ENCODE results near the gene MRPL42. TPM values are rescaled to one million over a fixed set of nuclear protein-coding genes. Genes with fewer than 3 reads are reported as not detected.

The MRPL42 gene
- total RNA-seq, 1 experiment from 2014 or later, result 121 TPM

- ATAC-seq (no peak), DNase-seq (ENCODE audit: low spot score) (no peak)
- peaks cover 10% of the 10 kb centered on the region for H3K4me1 Mint-ChIP-seq
- ChIA-PET POLR2A (no interaction called here), CTCF (interaction anchor here (1.3 to 6.1 kb wide), 3 partner anchors 9 to 575 kb away, joined by 3 to 53 read pairs (median 4); no protein-coding TSS in a partner anchor)
- no peak overlapping the region for H3K27ac Mint-ChIP-seq
- H3K4me3 Mint-ChIP-seq, result no peak overlapping the region
- no peaks in the 10 kb centered on the region for H3K36me3 Mint-ChIP-seq
- H3K27me3 Mint-ChIP-seq (ENCODE audit: low read depth), result no peaks in the 10 kb centered on the region
- H3K9me3 Mint-ChIP-seq, result peaks cover 7% of the 10 kb centered on the region
- TF ChIP-seq ZNF281 (CRISPR knock-in tag; IDR thresholded peaks at IDR 0.05) (no peak), IRF2 (CRISPR knock-in tag; IDR thresholded peaks at IDR 0.05; ENCODE audit: borderline replicate concordance, low read depth) (no peak), MXD4 (CRISPR knock-in tag; IDR thresholded peaks at IDR 0.05; ENCODE audit: borderline replicate concordance) (no peak), ATF1 (CRISPR knock-in tag; IDR thresholded peaks at IDR 0.05) (no peak), E2F1 (CRISPR knock-in tag; IDR thresholded peaks at IDR 0.05) (no peak), ATF6 (CRISPR knock-in tag; IDR thresholded peaks at IDR 0.05) (no peak), FOXP4 (CRISPR knock-in tag; IDR thresholded peaks at IDR 0.05) (no peak), ZBTB21 (CRISPR knock-in tag; IDR thresholded peaks at IDR 0.05; ENCODE audit: borderline replicate concordance) (no peak), NFE2L1 (CRISPR knock-in tag; IDR thresholded peaks at IDR 0.05) (no peak), CBFB (CRISPR knock-in tag; IDR thresholded peaks at IDR 0.05; ENCODE audit: low read depth) (no peak), ZBTB43 (CRISPR knock-in tag; IDR thresholded peaks at IDR 0.05) (no peak), AFF4 (CRISPR knock-in tag; IDR thresholded peaks at IDR 0.05; ENCODE audit: borderline replicate concordance) (no peak), CREM (CRISPR knock-in tag; IDR thresholded peaks at IDR 0.05) (no peak), GABPB1 (CRISPR knock-in tag; IDR thresholded peaks at IDR 0.05) (no peak), SOX15 (CRISPR knock-in tag; IDR thresholded peaks at IDR 0.05) (no peak), ZNF532 (CRISPR knock-in tag; IDR thresholded peaks at IDR 0.05; ENCODE audit: borderline replicate concordance) (no peak), ZNF219 (CRISPR knock-in tag; IDR thresholded peaks at IDR 0.05; ENCODE audit: borderline replicate concordance) (no peak)
Observed at GRCh38 chr12:93526786-93527428, 59.6 kb downstream of the MRPL42 start.
